Muscle layer of colon (tissue), 2 donors: Measurements from ENCODE around the gene PLPPR2.
"Not testable (repeated sequence)": the region's sequence is repeated elsewhere in the genome, so short reads cannot be mapped to it uniquely, and the experiment has no call there.

ENCODE experiments used
- H3K27ac ChIP-seq: one replicate; pipeline ENCODE4 v1.7.0; 2013; ENCODE audit warnings: low read depth, mild to moderate bottlenecking, low read length, moderate library complexity
- H3K27me3 ChIP-seq, 2 donors: one replicate each; pipeline ENCODE4 v1.7.0; 2013; ENCODE audit warnings: low read length in 2 of 2, mild to moderate bottlenecking in 2 of 2; ENCODE audit not compliant: insufficient read depth in 2 of 2, control insufficient read depth in 1 of 2
- H3K36me3 ChIP-seq: one replicate; pipeline ENCODE4 v1.7.0; 2013; ENCODE audit warnings: mild to moderate bottlenecking, low read length; ENCODE audit not compliant: insufficient read depth
- H3K4me1 ChIP-seq: one replicate; pipeline ENCODE4 v1.7.0; 2013; ENCODE audit warnings: mild to moderate bottlenecking, low read length; ENCODE audit not compliant: insufficient read depth
- H3K4me3 ChIP-seq, 2 donors: one replicate each; pipeline ENCODE4 v1.7.0; 2013; ENCODE audit warnings: low read length in 2 of 2, low read depth in 1 of 2, mild to moderate bottlenecking in 1 of 2, moderate library complexity in 1 of 2
- H3K9ac ChIP-seq: one replicate; pipeline ENCODE4 v1.7.0; 2013; ENCODE audit warnings: low read length
- H3K9me3 ChIP-seq: one replicate; pipeline ENCODE4 v1.7.0; 2013; ENCODE audit warnings: mild to moderate bottlenecking, low read length
- donor health status: abdominal sarcoma.
- donor health status: Adenocarcinoma of cecum.

Gene PLPPR2

DNA sequence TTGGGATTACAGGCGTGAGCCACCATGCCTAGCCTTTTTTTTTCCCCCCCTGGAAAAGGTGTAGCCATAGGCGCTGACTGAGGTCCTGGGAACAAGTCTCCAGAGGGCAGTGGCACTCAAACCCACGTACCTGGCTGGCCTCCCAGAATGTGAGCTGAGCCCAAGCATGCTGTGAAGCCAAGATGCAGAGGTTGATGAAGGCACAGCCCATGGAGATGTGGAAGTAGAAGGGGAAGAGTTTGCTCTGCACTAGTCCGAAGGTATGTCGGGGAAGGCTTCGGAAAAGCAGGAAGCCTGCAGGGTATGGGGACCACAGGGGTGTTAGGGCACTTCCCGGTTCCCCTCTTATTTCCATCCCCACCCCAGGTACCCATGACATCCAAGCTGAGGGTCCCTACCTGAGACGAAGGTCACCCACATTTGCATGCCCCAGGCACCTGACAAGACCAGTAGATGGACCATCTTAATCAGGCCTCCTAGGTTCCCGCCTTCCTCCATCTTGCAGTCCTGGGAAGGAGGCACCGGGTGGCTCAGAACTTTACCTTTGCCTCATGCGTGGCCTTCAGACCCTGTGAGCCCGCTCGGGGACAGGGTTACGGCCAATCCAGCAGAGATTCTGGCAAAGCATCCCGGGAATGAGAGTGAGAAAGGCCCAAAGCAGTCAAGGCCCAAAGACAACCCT, 10.0 kb upstream of the PLPPR2 start:
- H3K4me1 ChIP-seq = peaks cover 24% of the 10 kb centered on the region
- peak overlapping the region; percentile 64 to 73 for H3K4me3 ChIP-seq
- H3K9ac ChIP-seq = peak overlapping the region; percentile 87
- H3K9me3 ChIP-seq = no peaks in the 10 kb centered on the region
- no peaks in the 10 kb centered on the region for H3K27me3 ChIP-seq
- peaks cover 16% of the 10 kb centered on the region for H3K36me3 ChIP-seq
- H3K27ac ChIP-seq = peak overlapping the region; percentile 91

DNA sequence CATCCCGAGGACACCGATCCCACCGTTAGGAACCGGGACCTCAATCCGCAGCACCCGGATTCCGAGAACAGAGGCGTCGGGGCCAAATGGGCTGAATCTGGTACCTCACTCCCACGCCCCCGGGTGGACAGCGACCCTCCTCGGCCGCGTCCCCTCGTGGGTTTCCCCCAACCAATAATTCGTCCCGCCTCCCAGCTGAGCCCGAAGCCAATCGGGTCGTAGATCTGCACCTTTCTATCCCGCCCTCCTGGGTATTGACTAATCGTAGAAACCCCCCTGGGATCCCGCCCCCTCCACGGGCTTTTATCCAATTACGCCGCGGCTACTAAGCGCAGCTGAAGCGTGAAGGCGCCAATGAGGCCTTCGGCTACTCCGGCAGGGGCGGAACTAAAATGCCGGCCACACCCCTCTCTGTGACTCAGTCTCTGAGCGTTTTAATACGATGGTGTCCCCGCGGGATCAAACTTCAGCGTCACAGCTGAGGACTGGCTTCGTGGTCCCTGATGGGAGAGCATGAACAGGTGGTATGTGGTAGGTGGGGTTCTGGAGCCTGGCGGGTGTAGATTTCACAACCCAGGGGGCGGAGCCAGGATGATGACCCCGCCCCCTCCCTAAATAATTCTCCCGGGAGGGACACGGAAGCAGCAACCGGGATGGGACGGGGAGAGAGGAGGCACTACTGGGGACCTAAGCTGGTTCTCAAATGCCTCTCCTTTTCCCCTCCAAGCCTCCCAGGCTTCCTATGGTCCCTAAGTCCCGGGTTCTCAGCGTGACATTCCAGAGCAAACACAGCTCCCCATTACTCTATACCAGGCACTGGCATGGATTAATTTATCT, 8.9 kb upstream of the PLPPR2 start, which contains the start of the genes CCDC159 and TMEM205:
CCDC159 (plus strand) TSS at position 416 of the 837 bp plus-strand sequence; CDS start at position 504, 88 bp downstream.
TMEM205 (minus strand) TSS at position 165 of the 837 bp plus-strand sequence. CDS start 649 bp downstream, outside the sequence.
- peaks cover 24% of the 10 kb centered on the region for H3K4me1 ChIP-seq
- H3K9me3 ChIP-seq = no peaks in the 10 kb centered on the region
- H3K4me3 ChIP-seq = peak within 1 kb of the TSS; percentile 65 to 73
- H3K27ac ChIP-seq = peak within 1 kb of the TSS; percentile 91
- peak within 1 kb of the TSS; percentile 87 for H3K9ac ChIP-seq
- H3K27me3 ChIP-seq = no peaks in the 10 kb centered on the region
- peaks cover 13% of the 10 kb centered on the region for H3K36me3 ChIP-seq

DNA sequence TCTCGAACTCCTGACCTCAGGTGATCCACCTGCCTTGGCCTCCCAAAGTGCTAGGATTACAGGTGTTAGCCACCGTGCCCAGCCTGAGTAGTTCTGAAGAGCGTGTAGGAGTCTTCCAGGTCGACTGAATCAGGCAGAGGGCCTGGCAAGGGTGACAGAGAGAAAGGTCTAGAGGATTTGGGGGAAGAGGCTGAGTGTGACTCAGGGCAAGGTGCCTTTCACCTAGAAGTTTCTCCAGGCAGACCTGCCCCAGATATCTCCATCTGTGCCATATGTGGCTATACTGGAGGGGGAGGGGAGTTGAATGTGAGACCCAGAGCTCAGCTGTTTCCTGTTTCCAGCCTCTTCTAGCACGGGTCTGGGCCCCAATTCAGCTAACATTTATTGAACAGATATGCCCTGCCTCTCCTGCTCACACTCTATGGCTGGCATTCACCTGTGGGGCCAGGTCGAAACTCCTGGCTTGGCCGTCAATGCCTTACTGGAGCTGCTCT, 7.6 kb upstream of the PLPPR2 start:
- Histone ChIP-seq H3K36me3 (peaks cover 5% of the 10 kb centered on the region), H3K27ac (no peak overlapping the region), H3K4me3 (no peak overlapping the region), H3K9me3 (no peaks in the 10 kb centered on the region), H3K4me1 (peaks cover 24% of the 10 kb centered on the region), H3K27me3 (no peaks in the 10 kb centered on the region), H3K9ac (no peak overlapping the region)

DNA sequence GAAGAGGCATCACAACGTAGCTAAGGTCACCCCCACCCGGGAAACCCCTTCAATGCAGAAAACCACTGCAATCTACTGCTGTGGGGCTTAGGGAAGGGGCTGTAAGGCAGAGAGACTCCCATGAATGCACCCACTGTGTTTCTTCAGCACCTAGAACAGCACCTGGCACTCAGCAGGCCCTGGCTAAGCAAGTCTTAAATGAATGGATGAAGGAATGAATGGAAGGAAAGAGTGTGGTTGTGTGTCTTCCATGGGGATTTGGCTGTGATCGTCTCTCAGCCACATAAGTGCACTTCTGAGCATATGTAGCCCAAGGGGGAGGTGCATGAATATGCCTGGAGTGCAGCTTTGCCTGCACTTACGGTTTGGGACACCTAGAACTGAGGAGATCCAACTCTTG, 6.1 kb upstream of the PLPPR2 start:
- Histone ChIP-seq H3K36me3 (no peaks in the 10 kb centered on the region), H3K27ac (no peak overlapping the region), H3K4me1 (peaks cover 22% of the 10 kb centered on the region), H3K4me3 (no peak overlapping the region), H3K9ac (no peak overlapping the region), H3K9me3 (no peaks in the 10 kb centered on the region), H3K27me3 (no peaks in the 10 kb centered on the region)

DNA sequence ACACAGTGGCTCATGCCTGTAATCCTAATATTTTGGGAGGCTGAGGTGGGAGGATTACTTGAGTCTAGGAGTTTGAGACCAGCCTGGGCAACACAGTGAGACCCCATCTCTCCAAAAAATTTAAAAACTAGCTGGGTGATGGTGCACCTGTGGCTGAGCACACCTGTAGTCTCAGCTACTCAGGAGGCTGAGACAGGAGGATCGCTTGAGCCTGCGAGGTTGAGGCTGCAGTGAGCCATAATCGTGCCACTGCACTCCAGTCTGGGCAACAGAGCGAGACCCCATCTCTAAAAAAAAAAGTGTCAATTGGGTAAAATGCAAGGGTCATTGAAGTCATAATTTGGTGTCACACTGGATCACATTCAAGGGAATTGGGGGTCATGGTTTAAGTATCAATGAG, 1.1 kb upstream of the PLPPR2 start:
- H3K4me1 ChIP-seq = peaks cover 13% of the 10 kb centered on the region
- not testable (repeated sequence) for H3K9ac ChIP-seq, H3K4me3 ChIP-seq

DNA sequence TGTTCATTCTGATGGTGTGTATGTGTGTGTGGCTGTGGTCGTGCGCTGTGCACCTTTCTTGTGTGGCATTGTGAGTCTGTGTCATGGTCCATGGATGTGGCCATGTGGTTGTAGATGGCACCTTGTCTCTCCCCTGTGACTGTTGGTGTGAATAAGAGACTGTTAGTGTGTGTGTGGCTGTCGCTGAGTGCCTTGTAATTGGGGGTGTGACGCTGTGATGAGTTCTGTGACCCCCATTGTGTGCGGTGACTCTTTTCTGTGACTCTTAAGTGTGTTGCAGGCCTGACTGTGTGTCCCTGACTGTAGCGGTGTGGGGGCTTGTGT, 804 bp downstream of the PLPPR2 start:
- Histone ChIP-seq H3K27me3 (no peaks in the 10 kb centered on the region), H3K36me3 (peaks cover 5% of the 10 kb centered on the region), H3K9me3 (no peaks in the 10 kb centered on the region), H3K4me1 (peaks cover 13% of the 10 kb centered on the region), H3K9ac (peak overlapping the region; percentile 91), H3K27ac (peak overlapping the region; percentile 46), H3K4me3 (peak overlapping the region; percentile 28 to 82)

More for the DNA sequence above, 1.1 kb upstream of the PLPPR2 start:
- not testable (repeated sequence) for H3K27me3 ChIP-seq, H3K9me3 ChIP-seq, H3K36me3 ChIP-seq, H3K27ac ChIP-seq

DNA sequence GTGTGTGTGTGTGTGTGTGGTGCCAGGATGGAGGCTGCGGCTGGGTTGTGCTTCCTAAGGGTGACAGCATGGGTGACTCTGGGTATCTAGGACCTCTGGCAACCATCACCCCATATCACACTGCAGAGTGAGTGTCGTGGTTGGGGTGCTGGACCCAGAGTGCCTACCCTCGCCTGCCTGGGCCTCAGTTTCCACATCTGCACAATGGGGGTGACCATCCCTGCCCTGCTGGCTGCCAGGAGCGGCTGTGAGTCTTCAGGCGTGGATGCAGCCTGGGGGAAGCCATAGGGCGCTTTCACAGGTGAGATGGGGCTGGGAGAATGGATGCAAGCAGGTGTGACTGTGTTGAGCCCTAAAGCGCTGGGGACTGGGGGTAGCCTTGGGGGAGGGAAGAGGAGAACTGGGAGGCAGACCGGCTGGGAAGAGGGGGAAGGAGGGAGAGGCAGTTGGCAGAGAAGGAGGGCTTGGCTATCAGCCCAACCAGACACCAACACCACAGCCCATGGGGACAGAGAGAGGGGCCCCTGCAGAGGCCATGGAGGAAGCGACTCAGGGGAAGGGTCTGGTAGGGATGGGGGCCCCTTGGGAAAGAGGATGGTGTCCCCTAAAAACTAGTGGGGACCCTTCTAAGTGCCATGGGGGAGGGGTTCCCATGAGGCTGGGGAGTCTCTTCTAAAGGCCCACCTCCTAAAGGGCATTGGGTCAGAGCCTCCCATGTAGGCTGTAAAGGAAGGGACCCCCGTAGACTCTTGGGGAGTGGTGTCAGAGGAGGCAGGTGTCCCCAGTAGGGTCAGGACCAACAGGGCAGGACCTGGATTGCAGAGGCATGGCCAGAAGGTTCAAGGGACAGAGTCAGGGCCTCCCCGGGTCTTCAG, 1.7 kb downstream of the PLPPR2 start:
- Histone ChIP-seq H3K36me3 (peaks cover 11% of the 10 kb centered on the region), H3K27me3 (no peaks in the 10 kb centered on the region), H3K27ac (no peak overlapping the region), H3K4me3 (no peak overlapping the region), H3K9me3 (no peaks in the 10 kb centered on the region), H3K4me1 (peaks cover 13% of the 10 kb centered on the region), H3K9ac (no peak overlapping the region)

DNA sequence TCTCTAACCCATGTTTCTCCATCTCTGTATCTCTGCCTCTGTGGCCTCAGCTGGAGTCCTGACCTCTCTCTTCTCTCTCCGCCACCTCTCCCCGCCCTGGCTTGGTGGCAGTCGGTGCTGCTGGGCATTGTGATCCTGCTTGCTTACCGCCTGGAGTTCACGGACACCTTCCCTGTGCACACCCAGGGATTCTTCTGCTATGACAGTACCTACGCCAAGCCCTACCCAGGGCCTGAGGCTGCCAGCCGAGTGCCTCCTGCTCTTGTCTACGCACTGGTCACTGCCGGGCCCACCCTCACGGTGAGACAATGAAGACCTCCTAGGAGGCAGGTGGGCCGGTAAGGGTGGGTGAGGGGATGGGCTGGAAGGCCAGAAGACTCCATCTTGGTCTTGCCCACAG, 4.2 kb downstream of the PLPPR2 start:
- H3K4me3 ChIP-seq = no peak overlapping the region
- H3K27ac ChIP-seq = no peak overlapping the region
- H3K9ac ChIP-seq = no peak overlapping the region
- H3K36me3 ChIP-seq = peaks cover 24% of the 10 kb centered on the region
- H3K9me3 ChIP-seq = no peaks in the 10 kb centered on the region
- H3K4me1 ChIP-seq = peaks cover 13% of the 10 kb centered on the region
- no peaks in the 10 kb centered on the region for H3K27me3 ChIP-seq

DNA sequence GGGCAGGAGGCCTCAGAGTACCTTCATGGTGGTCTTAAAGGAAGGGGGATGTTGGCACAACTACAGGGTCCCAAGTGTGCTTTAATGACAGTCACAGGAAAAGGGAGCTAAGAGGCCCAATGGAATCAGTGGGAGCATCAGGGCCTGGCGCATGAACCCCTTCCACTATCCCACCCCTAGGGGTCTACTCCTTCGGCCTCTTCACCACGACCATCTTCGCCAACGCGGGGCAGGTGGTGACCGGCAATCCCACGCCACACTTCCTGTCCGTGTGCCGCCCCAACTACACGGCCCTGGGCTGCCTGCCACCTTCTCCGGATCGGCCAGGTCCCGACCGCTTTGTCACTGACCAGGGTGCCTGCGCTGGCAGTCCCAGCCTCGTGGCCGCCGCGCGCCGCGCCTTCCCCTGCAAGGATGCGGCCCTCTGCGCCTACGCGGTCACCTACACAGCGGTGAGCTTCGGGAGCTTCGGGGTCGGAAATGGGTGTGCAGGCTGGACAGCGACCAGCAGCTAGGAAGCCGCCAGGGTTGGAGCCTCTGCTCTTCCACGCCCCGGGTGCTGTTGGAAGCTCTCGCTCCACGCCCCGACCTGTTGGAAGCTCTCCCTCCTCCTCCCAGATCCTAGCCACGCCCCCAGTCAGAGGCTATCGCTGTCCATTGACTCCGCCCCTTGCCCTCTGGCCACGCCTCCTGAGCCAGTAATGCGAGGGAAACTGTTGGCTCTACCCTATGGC, 6.0 kb downstream of the PLPPR2 start:
- H3K4me1 ChIP-seq = peaks cover 8% of the 10 kb centered on the region
- H3K36me3 ChIP-seq = peaks cover 24% of the 10 kb centered on the region
- no peaks in the 10 kb centered on the region for H3K9me3 ChIP-seq
- H3K27ac ChIP-seq = no peak overlapping the region
- H3K27me3 ChIP-seq = no peaks in the 10 kb centered on the region
- no peak overlapping the region for H3K9ac ChIP-seq
- no peak overlapping the region for H3K4me3 ChIP-seq

DNA sequence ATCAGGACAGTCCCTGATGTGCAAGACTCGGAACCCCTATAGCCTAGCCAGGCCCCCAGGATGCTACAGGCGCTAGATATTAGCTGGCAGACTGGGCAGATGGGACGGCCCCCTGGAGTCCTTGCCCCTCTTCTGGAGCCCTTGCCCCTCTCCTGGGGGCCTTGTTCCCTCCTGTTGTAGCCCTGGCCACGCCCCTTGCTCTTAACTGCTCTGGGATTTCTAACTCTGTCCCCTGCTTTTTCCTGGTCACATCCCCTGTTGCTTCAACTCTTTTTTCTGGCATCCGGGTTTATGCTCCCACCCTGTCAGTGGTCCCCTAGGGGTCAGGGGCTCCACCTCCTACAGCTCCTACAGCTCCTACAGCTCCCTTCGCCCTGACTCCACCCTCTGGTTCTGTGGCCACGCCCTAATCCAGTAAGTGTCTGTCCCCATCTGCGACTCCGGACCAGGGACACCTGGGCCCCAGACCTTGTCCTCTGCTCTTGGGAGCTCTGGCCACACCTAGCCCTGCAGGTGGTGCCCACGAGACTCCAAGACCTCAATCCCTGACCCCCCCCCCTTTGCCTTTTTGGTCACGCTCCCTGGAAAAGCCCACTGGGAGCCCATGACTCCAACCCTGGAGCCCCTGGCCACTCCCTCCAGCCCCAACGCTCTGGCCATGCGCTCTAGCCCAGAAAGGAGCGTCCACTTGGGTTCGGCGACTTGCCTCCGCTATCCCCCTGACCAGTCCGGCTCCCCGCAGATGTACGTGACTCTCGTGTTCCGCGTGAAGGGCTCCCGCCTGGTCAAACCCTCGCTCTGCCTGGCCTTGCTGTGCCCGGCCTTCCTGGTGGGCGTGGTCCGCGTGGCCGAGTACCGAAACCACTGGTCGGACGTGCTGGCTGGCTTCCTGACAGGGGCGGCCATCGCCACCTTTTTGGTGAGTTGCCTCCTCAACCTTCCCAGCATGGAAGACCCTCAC, 6.8 kb downstream of the PLPPR2 start:
- H3K4me1 ChIP-seq = no peaks in the 10 kb centered on the region
- no peak overlapping the region for H3K9ac ChIP-seq
- no peak overlapping the region for H3K4me3 ChIP-seq
- no peak overlapping the region for H3K27ac ChIP-seq
- H3K36me3 ChIP-seq = peaks cover 24% of the 10 kb centered on the region
- no peaks in the 10 kb centered on the region for H3K27me3 ChIP-seq
- no peaks in the 10 kb centered on the region for H3K9me3 ChIP-seq
